Hematopoietic multipotent progenitor cell treated with erythropoietin and hydrocortisone succinate and interleukin-3 and kit ligand, for 17 days (in vitro differentiated cells): ENCODE measurements around the gene NPBWR2.

Experiments used
- DNase-seq: peaks from one replicate; pipeline ENCODE4 v3.0.0-alpha.2; 2015; ENCODE audit warnings: low spot score

The NPBWR2 gene

GRCh38 chr20:64084685-64085152, 22.6 kb downstream of the NPBWR2 start:
- no peak for DNase-seq

GRCh38 chr20:64083804-64084684, 23.3 kb downstream of the NPBWR2 start, which contains the start of gene LKAAEAR1:
Gene LKAAEAR1 (minus strand): TSS chr20:64084398. CDS start chr20:64084219, 179 bp downstream.
- DNase-seq = no peak

- no peak for DNase-seq
These were observed 24.0 kb downstream of the NPBWR2 start for GRCh38 chr20:64083378-64083803.

GRCh38 chr20:64082820-64083377, 24.5 kb downstream of the NPBWR2 start:
- DNase-seq = no peak

GRCh38 chr20:64082126-64082731, 25.1 kb downstream of the NPBWR2 start:
- DNase-seq = no peak

GRCh38 chr20:64081624-64081964, 25.8 kb downstream of the NPBWR2 start:
- DNase-seq = no peak

DNA sequence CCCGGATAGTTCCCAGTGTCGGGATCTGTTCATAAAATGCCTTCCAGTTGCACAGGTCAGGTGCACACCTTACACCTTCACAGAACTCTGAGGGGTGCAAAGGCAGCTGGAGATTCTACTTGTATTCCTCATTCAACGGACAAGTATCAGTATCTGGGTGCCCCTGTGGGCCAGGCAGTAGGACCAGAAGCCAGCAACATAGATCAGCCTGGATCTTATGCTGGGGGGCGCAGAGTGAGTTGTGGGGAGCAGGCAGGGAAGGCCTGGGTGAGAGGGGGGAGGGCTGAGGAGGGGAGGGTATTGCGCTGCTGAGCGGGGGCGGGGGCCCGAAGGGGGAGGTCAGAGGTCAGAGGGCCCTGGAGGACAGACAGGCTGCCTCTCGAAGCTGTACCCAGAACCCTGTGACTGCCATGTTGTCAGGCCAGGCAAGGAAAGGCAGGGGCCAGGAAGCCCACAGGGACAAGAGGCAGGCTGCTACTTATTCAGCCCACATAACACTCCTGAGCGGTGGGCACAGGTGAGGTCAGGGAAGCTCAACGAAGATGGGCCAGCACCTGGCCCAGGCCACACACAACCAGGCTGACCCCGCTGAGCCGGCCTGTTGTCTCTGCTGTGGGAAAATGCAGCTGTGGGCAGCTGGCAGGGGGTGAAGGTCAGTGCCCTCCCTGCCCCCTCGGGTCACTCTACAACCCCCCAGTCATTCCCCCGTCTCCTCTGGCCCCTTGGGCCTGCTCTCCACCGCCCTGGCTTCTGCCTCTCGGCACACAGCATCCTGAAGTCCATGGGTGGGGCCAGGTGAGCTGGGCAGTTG, 26.3 kb downstream of the NPBWR2 start:
- no peak for DNase-seq

DNA sequence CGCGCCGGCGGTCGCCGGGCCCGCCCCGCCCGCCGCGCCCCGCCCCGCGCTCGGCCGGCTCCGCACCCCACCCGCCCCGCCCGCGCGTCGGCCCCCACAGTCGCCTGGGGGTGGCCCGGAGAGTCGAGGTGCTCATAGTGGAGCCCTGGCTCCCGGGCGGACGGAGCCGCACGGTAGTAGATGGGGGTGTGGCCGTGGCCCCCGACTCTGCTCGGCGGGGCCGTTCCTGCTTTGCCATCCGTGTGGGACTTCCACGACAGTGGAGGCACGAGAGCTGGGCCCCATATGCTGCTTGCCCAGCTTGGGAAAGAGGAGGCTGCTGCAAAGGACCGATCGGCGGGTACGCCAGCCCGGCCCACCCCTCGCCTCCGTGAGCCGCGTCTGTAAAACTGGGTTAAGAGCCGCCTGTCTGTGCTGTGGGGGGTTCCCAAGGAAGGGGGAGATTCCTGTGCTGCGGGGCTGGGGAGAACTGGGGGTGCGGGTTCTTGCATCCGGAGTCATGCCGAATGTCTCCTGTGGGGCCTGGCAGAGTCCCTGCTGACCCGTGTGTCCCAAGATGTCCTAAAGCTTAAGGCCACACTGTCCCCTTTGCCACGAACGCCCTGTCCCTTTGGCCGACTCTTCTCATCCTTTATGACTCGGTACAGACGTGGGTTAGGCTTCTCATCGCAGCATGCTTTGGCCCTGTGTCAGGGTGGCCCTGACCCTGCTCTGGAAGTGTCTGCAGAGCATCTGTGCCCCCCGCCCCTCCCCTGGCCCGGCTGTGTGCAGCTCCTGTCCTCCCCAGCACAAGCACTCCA, 27.2 kb downstream of the NPBWR2 start, which contains the start of gene OPRL1:
OPRL1 (plus strand) TSS at position 70 of the 800 bp plus-strand sequence. CDS start 12,639 bp downstream, outside the sequence.
- DNase-seq = no peak

- DNase-seq = no peak
These were observed 27.9 kb downstream of the NPBWR2 start, which contains the start of gene RGS19 for GRCh38 chr20:64079273-64080012. Gene RGS19 (minus strand): TSS chr20:64079518. CDS start chr20:64076886, 2,632 bp downstream.

- DNase-seq = no peak
These were observed 28.5 kb downstream of the NPBWR2 start for GRCh38 chr20:64078934-64079272.

GRCh38 chr20:64077876-64078551, 29.4 kb downstream of the NPBWR2 start:
- no peak for DNase-seq

GRCh38 chr20:64077541-64077875, 29.9 kb downstream of the NPBWR2 start:
- no peak for DNase-seq

GRCh38 chr20:64077094-64077493, 30.3 kb downstream of the NPBWR2 start:
- DNase-seq = no peak

DNA sequence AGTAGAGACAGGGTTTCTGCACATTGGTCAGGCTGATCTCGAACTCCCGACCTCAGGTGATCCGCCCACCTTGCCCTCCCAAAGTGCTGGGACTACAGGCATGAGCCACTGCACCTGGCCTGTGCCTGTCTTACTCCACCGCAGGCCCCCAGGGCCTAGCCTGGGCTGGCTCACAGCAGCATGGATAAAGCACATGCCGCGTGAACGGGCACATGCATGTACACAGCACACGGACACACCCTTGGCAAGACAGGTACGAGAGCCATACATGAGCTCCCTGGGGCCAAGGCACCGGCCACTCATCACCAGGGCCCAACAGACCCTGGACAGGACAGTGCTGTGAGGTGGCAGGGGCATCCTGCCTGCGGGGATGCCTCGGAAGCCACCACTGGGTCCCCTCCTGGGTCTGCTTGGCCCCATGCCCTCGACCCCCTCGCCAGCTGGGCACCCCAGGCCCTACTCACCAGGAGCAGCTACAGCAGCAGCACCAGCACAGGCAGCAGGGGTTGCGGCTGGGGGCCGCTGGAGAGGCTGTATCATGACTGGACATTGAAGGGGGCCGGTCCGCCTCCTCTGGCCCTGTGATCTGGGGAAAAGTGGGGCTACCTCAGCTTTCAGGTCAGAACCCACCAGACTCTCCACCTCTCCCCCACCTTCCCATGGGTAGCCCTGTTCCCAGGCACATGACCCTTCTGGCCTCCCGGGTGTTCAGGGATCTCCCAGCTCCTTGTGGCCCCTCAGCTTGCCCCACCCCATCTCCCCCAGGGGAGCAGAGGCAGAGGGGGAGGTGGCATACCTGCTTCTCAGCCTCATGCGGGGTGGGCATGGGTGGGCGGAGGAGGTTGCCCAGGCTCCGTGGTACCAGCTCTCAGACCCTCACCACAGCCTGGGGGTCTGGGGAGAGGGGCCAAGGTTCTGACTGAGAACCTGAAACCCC, 31.0 kb downstream of the NPBWR2 start:
- no peak for DNase-seq

DNA sequence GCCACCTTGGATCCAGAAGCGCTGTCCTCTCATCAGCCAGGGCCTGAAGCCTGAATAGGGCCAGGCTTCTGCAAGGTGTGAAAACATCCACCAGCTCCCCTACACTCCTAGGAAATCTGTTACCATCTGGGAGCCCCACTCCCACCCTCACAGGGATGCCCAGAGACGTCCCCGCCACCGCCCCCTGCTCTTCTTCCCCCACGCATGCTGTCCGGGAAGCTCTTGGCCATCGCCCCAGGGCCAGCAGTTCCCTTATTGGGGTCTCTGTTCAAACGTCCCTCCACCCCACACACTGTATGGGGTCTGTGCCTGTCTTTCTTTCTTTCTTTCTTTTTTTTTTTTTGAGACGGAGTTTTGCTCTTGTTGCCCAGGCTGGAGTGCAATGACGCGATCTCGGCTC, 31.8 kb downstream of the NPBWR2 start:
- DNase-seq = no peak

DNA sequence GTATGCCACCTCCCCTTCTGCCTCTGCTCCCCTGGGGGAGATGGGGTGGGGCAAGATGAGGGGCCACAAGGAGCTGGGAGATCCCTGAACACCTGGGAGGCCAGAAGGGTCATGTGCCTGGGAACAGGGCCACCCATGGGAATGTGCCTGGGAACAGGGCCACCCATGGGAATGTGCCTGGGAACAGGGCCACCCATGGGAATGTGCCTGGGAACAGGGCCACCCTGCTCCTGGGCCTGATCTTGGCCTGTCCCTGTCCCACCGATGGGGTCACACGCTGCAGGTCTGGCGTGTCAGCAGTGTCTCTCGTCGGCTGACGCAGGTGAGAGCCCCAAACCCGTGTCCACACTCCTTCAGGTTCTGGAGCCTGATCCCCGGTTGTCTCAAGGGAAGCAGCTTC, 32.4 kb downstream of the NPBWR2 start:
- DNase-seq = no peak

DNA sequence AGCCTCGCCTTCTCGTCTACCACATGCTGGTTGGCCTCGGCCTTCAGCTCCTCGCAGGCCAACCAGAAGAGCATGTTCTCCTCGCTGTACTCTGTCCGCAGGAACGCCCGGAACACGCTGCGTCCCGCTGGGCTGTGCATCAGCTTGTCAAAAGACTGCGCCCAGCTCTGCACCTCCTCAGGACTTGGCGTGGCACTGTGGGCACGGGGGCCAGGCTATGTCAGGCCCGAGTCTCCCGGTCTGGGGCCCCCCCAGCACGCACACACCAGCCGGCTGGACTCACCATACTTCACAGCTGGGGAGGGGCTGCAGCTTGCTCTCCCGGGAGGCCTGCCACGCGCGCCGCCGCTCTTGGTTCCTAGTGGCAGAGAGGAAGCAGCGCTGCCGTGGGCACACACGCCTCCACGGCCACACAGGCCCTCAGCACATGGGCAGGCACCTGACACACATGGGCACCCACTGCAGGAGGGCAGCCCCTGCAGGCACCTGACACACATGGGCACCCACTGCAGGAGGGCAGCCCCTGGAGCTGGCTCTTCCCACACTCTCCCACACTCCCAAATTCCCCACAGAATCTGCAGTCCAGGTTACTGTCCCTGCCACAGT, 33.1 kb downstream of the NPBWR2 start:
- no peak for DNase-seq

- no peak for DNase-seq
These were observed 33.7 kb downstream of the NPBWR2 start for GRCh38 chr20:64073476-64074183.
